Dendritic cell treated with granulocyte-macrophage colony-stimulating factor and Interleukin-4, amounts not matched to agents 40 ng/mL and 50 ng/mL, for 4 days (primary cell): ENCODE data around the gene PRPF40A.
A peak's percentile ranks its signal among the peaks of the same experiment; 100 is the strongest.

Experiments
- H3K27ac Mint-ChIP-seq: one replicate; pipeline ENCODE4 v1.8.0; 2022; ENCODE audit warnings: mild to moderate bottlenecking, mixed read lengths
- H3K27me3 Mint-ChIP-seq: one replicate; pipeline ENCODE4 v1.8.0; 2022; ENCODE audit warnings: mild to moderate bottlenecking, mixed read lengths
- H3K36me3 Mint-ChIP-seq: one replicate; pipeline ENCODE4 v1.8.0; 2022; ENCODE audit warnings: low read depth, mixed read lengths
- H3K4me1 Mint-ChIP-seq: one replicate; pipeline ENCODE4 v1.8.0; 2022; ENCODE audit warnings: low read depth, mixed read lengths
- H3K4me3 Mint-ChIP-seq: one replicate; pipeline ENCODE4 v1.8.0; 2022; ENCODE audit warnings: mild to moderate bottlenecking, moderate library complexity, mixed read lengths
- H3K9me3 Mint-ChIP-seq: one replicate; pipeline ENCODE4 v1.8.0; 2022; ENCODE audit warnings: mixed read lengths
- intact Hi-C: fragments of 100-400 bp; cut with micrococcal nuclease; formaldehyde crosslinking; loops from one replicate; pipeline ENCODE4 v1.15.0; 2022

PRPF40A gene

DNA sequence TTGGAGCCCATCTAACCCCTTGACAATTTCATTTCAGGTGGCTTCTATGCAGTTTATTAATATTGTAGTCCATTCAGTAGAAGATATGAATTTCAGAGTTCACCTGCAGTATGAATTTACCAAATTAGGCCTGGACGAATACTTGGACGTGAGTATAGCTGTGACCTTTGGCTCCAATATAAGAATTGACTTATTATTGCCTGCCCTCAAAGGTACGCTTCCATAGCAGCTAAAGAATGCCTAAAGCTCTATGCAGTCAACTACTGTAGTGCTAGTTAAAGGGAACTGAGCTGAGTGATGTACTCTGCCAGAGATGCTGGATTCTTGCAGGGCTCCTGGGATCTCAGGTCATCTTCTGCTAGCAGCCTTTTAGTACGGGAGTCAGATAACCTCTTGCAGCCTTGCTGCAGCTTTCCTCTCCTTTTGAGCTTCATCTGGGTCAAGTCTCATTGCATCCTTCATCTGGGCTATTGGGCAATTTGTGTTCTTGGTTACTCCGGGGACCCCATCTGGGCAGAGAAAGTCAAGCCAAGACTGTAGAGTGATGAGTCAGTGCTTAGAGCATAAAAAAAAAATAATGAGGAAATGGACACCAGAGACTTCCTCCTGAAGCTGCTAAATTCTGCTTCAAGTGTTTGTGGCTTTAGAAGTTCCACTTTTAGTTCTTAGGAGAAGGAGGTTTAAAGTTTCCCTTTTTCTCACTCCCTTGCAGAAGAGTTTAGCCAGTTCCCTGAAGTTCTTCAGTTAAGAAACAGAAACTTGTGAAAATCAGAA is 105.6 kb downstream of the PRPF40A start:
- peaks cover 50% of the 10 kb centered on the region for H3K4me1 Mint-ChIP-seq
- peak overlapping the region; percentile 91 for H3K27ac Mint-ChIP-seq
- intact Hi-C loops, result loop anchor here (1.0 to 10.0 kb wide), 4 partner anchors 17 to 277 kb away; partner anchors contain the start of gene FMNL2
- no peaks in the 10 kb centered on the region for H3K27me3 Mint-ChIP-seq
- no peaks in the 10 kb centered on the region for H3K9me3 Mint-ChIP-seq
- H3K36me3 Mint-ChIP-seq, result peaks cover 12% of the 10 kb centered on the region
- peak overlapping the region; percentile 74 for H3K4me3 Mint-ChIP-seq

DNA sequence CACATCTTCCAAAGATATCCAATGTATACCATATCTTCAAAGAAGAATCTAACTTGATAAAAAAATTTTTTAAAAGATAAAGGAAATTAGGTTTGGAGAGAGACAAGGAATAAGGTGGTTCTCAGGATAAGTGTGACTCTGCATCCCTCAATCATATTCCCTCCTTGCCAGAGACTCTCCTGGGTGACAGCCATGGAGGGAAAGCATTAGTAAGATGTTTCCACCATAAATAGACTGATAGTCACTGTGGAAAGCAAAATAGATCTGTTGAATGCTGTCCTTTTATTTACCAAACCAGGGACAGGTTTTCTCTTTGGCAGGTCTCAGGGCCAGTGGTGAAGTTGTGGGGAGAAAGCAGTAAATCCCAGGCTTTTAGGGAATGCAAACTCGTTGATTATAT is 107.6 kb downstream of the PRPF40A start:
- intact Hi-C loops, result loop anchor here (5.0 to 10.0 kb wide), 2 partner anchors 187 to 275 kb away; partner anchors contain the start of gene FMNL2

DNA sequence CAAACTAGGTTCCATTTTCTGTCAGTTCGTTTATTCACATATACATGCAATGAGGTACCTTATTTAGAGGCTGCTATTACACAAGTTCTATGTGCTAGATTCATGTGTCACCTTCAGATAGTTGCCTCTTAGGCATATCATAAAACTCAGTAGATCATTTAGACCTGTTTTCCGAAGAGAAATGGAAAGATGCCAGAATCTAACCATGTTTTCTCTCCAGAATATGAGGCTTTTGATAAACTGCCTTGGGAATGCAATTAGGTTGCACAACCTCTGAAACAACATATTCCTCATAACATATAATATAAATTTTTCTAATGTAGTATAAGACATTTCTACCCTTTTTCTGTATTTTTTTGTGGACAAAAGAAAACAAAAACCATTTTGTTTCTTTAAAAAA is 108.1 kb downstream of the PRPF40A start:
- peaks cover 7% of the 10 kb centered on the region for H3K36me3 Mint-ChIP-seq
- intact Hi-C loops, result no loop called here
- H3K4me3 Mint-ChIP-seq, result no peak overlapping the region
- H3K27ac Mint-ChIP-seq, result no peak overlapping the region
- no peaks in the 10 kb centered on the region for H3K27me3 Mint-ChIP-seq
- H3K4me1 Mint-ChIP-seq, result peaks cover 40% of the 10 kb centered on the region
- H3K9me3 Mint-ChIP-seq, result no peaks in the 10 kb centered on the region

More for the DNA sequence above, 107.6 kb downstream of the PRPF40A start:
- H3K4me1 Mint-ChIP-seq, result peaks cover 45% of the 10 kb centered on the region
- H3K36me3 Mint-ChIP-seq, result peaks cover 7% of the 10 kb centered on the region
- no peak overlapping the region for H3K4me3 Mint-ChIP-seq
- no peak overlapping the region for H3K27ac Mint-ChIP-seq
- H3K27me3 Mint-ChIP-seq, result no peaks in the 10 kb centered on the region
- no peaks in the 10 kb centered on the region for H3K9me3 Mint-ChIP-seq

- Mint-ChIP-seq H3K36me3 (peaks cover 7% of the 10 kb centered on the region), H3K27me3 (no peaks in the 10 kb centered on the region), H3K4me1 (peaks cover 27% of the 10 kb centered on the region), H3K4me3 (no peak overlapping the region), H3K9me3 (no peaks in the 10 kb centered on the region), H3K27ac (no peak overlapping the region)
- intact Hi-C loops, result no loop called here
These were observed 109.4 kb downstream of the PRPF40A start for GRCh38 chr2:152607793-152608300.

- H3K9me3 Mint-ChIP-seq, result no peaks in the 10 kb centered on the region
- H3K27ac Mint-ChIP-seq, result no peak overlapping the region
- intact Hi-C loops, result no loop called here
- no peaks in the 10 kb centered on the region for H3K27me3 Mint-ChIP-seq
- H3K36me3 Mint-ChIP-seq, result peaks cover 7% of the 10 kb centered on the region
- H3K4me3 Mint-ChIP-seq, result no peak overlapping the region
- peaks cover 18% of the 10 kb centered on the region for H3K4me1 Mint-ChIP-seq
These were observed 110.3 kb downstream of the PRPF40A start for GRCh38 chr2:152606941-152607340.

DNA sequence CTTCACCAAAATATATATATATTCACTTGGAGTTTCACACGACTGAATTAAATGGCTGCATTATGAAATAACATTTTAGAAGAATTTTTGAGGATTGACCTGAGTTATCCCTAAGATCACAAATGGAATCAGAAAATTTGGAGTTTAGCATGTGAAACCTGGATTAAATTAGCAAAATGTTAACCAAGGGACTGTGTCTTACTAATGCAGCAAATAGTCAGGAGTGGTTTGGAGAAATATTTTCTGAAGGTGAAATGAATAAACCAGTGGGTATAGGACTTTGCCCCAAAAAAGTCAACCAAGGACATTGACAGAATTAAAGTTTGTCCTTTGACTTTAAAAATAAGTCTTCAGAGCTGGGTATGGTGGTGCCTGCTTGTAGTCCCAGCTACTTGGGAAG is 111.2 kb downstream of the PRPF40A start:
- intact Hi-C loops, result no loop called here
- Mint-ChIP-seq H3K4me1 (peaks cover 14% of the 10 kb centered on the region), H3K27me3 (no peaks in the 10 kb centered on the region), H3K4me3 (no peak overlapping the region), H3K36me3 (peaks cover 7% of the 10 kb centered on the region), H3K27ac (no peak overlapping the region), H3K9me3 (no peaks in the 10 kb centered on the region)

DNA sequence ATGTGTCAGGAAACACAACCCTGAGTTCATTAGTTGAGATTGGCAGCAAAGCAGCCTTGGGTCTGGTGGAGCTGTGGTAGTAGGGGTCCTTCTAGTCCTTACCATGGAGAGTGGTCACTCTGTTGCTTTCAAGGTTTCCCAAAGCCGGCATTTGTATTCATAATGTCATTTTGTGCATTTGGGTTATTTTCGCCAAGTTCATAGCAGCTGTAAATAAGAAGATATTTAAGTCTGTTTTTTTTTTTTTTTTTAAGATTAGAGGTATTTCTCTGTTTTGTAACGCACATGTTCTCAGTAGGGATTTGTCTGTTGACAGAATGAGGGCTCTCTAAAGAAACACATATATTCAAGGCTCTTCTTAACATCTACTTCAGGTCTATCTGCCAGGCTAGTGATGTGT is 114.1 kb downstream of the PRPF40A start:
- H3K27ac Mint-ChIP-seq, result no peak overlapping the region
- H3K4me1 Mint-ChIP-seq, result peaks cover 27% of the 10 kb centered on the region
- no peaks in the 10 kb centered on the region for H3K9me3 Mint-ChIP-seq
- intact Hi-C loops, result no loop called here
- no peaks in the 10 kb centered on the region for H3K27me3 Mint-ChIP-seq
- H3K4me3 Mint-ChIP-seq, result no peak overlapping the region
- H3K36me3 Mint-ChIP-seq, result peaks cover 6% of the 10 kb centered on the region

DNA sequence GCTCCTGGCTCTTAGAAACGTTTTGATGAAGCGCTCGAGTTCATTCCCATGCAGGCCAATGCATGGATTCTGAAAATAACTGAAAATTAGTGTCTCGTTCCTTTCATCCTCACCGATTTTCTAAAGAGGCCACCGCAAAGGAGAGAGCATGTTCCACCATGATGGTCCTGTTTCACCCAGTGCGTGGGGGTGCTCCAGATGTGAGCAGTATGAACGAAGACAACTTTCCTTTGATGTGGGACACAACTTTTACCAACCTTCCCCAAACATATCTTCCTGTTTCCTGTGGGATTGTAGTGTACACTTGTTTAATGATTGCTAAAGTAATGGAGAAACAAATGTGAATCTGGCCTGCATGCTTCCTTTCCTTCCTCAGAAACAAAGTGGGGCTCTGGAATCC is 114.5 kb downstream of the PRPF40A start:
- Mint-ChIP-seq H3K4me3 (no peak overlapping the region), H3K9me3 (no peaks in the 10 kb centered on the region), H3K27ac (no peak overlapping the region), H3K27me3 (no peaks in the 10 kb centered on the region), H3K36me3 (peaks cover 2% of the 10 kb centered on the region), H3K4me1 (peaks cover 25% of the 10 kb centered on the region)
- intact Hi-C loops, result no loop called here
